Amygdala (tissue), 56 donors: ENCODE results near the gene CUEDC2.

Experiments
- DNase-seq, 56 donors: peaks; one replicate each; lab custom pipeline; 2025; lab: John Stamatoyannopoulos, UW

CUEDC2 gene

GRCh38 chr10:102375867-102376266 is 56.5 kb downstream of the CUEDC2 start:
- DNase-seq = no peak

GRCh38 chr10:102375250-102375649 is 57.1 kb downstream of the CUEDC2 start:
- no peak for DNase-seq
